Muscle layer of duodenum (tissue), 2 donors: Measurements from ENCODE around the gene PITX3.
A peak's percentile ranks its signal among the peaks of the same experiment; 100 is the strongest.
"Not testable (repeated sequence)": the region's sequence is repeated elsewhere in the genome, so short reads cannot be mapped to it uniquely, and the experiment has no call there.

Experiments used
- H3K27ac ChIP-seq: one replicate; pipeline ENCODE4 v1.7.0; 2013; ENCODE audit warnings: mild to moderate bottlenecking, low read length
- H3K27me3 ChIP-seq: one replicate; pipeline ENCODE4 v1.7.0; 2013; ENCODE audit warnings: low read depth, mild to moderate bottlenecking, control low read depth, low read length
- H3K36me3 ChIP-seq, 2 donors: one replicate each; pipeline ENCODE4 v1.7.0; 2013; ENCODE audit warnings: low read length in 2 of 2, control low read depth in 1 of 2, mild to moderate bottlenecking in 1 of 2; ENCODE audit not compliant: insufficient read depth in 2 of 2, control insufficient read depth in 1 of 2
- H3K4me1 ChIP-seq, 2 donors: one replicate each; pipeline ENCODE4 v1.7.0; 2013; ENCODE audit warnings: low read length in 2 of 2, mild to moderate bottlenecking in 2 of 2, control low read depth in 1 of 2, moderate library complexity in 1 of 2; ENCODE audit not compliant: insufficient read depth in 2 of 2, control insufficient read depth in 1 of 2
- H3K4me3 ChIP-seq, 2 donors: one replicate each; pipeline ENCODE4 v1.7.0; 2013; ENCODE audit warnings: low read length in 2 of 2, low read depth in 1 of 2, mild to moderate bottlenecking in 1 of 2
- H3K9me3 ChIP-seq, 2 donors: one replicate each; pipeline ENCODE4 v1.7.0; 2013; ENCODE audit warnings: low read length in 2 of 2, control low read depth in 1 of 2, mild to moderate bottlenecking in 1 of 2; ENCODE audit not compliant: control insufficient read depth in 1 of 2
- donor health status: healthy.

Gene PITX3

DNA sequence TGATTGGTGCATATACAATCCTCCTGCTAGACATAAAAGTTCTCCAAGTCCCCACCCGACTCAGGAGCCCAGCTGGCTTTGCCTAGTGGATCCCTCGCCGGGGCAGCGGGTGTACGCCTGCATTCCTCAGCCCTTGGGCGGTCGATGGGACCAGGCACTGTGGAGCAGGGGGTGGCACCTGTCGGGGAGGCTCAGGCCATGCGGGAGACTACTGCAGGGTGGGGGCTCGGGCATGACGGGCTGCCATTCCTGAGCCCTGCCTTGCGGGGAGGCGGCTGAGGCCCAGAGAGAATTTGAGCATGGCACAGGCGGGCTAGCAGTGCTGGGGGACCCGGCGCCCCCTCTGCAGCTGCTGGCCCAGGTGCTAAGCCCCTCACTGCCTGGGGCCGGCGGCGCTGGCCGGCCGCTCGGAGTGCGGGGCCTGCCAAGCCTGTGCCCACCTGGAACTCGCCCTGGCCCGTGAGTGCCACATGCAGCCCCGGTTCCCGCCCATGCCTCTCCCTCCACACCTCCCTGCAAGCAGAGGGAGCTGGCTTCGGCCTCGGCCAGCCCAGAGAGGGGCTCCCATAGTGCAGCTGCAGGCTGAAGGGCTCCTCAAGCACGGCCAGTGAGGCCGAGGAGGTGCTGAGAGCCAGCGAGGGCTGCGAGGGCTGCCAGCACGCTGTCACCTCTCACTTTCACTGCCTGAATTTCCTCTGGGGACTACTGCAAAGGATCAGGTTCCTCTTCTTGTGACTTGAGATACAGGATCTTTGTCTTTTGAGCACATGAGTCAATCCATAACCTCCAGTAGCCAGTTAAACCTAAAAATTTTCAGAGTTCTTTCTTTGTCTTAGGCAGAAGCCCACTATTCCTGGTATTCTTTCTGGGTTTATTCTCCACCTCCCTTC, 40.3 kb downstream of the PITX3 start:
- Histone ChIP-seq H3K36me3 (no peaks in the 10 kb centered on the region), H3K27ac (no peak overlapping the region), H3K27me3 (no peaks in the 10 kb centered on the region), H3K9me3 (peaks cover 7 to 8% of the 10 kb centered on the region in 2 donors), H3K4me3 (no peak overlapping the region), H3K4me1 (no peaks in the 10 kb centered on the region)

DNA sequence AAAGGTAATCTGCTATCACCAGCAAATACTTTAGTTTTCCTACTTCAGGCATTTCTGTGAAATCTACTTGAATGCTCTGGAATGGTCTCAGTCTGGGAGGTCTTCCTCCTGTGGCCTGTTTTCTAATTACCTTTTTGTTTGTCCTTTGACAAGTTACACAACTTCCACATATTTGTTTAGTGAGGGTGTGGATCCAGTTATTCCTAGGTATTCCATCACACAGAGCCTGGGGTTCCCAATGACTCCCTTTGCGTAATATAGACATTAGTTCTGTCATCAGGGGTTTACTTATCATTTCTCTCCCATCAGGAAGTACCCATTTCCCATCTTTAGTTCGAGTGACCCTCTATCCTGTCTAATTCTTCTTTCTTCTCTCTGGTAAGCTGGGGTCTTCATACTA, 43.3 kb downstream of the PITX3 start:
- no peak overlapping the region for H3K27ac ChIP-seq
- H3K27me3 ChIP-seq, result no peaks in the 10 kb centered on the region
- H3K9me3 ChIP-seq, result no peaks in the 10 kb centered on the region
- H3K4me3 ChIP-seq, result no peak overlapping the region
- no peaks in the 10 kb centered on the region for H3K4me1 ChIP-seq
- no peaks in the 10 kb centered on the region for H3K36me3 ChIP-seq

DNA sequence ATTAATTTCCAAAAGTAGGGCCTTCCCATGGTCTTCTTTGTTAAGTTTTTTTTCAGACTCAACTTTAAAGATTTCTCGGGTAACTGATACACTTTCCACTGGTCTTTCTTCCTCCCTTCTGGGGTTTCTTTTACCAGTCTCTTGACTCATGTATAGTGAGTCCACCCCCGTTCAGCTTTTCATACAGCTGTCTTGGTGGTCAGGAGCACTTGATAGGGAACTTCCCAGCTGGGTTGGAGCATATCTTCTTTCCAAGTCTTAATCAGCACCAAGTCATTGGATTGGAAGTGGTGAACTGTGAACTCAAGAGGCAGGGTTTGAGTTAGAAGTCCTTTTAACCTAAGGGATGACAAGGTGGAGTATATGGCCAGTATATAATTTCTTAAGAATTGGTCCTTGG, 44.4 kb downstream of the PITX3 start:
- Histone ChIP-seq H3K27ac (no peak overlapping the region), H3K36me3 (no peaks in the 10 kb centered on the region), H3K27me3 (no peaks in the 10 kb centered on the region), H3K4me1 (no peaks in the 10 kb centered on the region), H3K9me3 (no peaks in the 10 kb centered on the region), H3K4me3 (no peak overlapping the region)

DNA sequence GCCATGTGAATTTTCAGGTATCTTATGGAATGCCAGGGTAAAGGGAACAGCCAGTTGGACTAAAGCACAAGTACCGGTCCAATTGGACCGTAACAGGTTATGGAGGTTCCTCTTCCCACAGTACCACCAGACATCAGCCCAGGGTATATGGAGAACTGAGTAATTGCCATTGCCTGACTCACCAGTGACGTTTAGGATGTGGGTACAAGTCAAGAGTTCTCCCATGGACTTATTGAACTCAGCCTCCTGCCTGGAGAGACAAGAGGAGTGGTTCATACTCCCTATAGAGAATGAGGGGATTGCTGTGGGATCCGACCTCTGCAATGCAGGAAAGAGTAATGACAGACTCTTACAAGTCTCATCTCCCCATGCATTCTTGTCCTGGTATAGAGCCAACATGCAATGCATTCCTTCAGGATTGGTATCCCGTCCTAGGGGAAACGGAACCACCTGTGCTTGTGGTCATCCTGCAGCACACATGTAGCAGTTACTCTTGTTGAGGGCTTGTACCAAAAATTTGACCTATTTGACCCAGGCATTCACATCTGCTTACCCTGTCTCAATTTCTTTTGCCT, 45.9 kb downstream of the PITX3 start:
- H3K36me3 ChIP-seq, result no peaks in the 10 kb centered on the region
- H3K27ac ChIP-seq, result no peak overlapping the region
- no peaks in the 10 kb centered on the region for H3K4me1 ChIP-seq
- H3K27me3 ChIP-seq, result no peaks in the 10 kb centered on the region
- H3K4me3 ChIP-seq, result no peak overlapping the region
- H3K9me3 ChIP-seq, result no peaks in the 10 kb centered on the region

DNA sequence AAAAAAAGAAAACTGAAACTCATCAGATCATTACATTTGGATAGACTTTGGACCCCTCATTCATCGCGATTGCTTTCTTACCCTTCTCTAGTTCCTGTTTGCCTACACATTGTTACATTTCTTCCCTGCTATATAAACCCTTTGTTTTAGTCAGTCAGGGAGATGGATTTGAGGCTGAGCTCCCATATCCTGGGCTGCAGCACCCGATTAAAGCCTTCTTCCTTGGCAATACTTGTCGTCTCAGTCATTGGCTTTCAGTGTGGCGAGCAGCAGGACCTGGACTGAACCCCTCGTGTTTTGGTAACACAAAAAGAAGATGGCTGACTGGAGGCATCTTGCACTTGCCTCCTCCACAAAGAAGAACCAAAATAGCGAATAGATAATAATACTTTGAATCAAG, 49.4 kb downstream of the PITX3 start:
- Histone ChIP-seq H3K4me3 (no peak overlapping the region), H3K27ac (no peak overlapping the region), H3K27me3 (no peaks in the 10 kb centered on the region), H3K9me3 (no peaks in the 10 kb centered on the region), H3K36me3 (no peaks in the 10 kb centered on the region), H3K4me1 (peaks cover 0 to 4% of the 10 kb centered on the region in 2 donors)

DNA sequence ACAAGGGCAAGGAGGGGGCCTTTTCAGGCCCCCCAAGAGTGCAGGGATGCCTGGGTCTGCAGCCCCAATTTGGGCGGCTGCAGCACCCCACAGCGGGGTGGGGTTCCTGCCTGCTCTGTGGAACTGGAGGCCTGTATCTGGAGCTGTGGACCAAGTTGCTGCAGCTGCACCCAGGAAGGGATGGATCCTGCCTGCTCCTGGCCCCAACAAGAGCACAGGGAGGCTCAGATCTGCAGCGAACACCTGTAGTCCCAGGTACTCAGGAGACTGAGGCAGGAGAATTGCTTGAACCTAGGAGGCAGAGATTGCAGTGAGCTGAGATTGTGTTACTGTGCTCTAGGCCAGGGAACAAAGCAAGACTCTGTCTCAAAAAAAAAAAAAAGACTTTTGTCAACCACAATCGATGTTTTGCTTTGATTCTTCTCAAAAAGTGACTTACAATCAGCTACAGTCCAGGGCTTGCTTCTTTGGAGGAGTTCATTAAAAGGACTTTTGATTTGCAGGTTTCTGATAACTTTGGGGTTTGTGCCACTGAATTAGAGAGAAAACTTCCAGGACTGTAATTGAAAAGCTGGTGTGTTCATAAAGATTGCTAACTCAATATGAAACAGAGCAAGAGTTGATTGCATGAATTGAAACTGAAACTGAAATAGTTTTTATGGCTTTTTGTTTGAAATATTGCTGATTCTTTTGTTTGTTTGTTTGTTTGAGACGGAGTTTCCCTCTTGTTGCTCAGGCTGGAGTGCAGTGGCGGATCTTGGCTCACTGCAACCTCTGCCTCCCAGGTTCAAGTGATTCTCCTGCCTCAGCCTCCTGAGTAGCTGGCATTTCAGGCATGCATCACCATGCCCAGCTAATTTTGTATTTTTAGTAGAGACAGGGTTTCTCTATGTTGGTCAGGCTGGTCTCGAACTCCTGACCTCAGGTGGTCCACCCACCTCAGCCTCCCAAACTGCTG, 52.1 kb downstream of the PITX3 start:
- H3K27ac ChIP-seq, H3K4me1 ChIP-seq, H3K9me3 ChIP-seq, H3K36me3 ChIP-seq, H3K27me3 ChIP-seq: not testable (repeated sequence)
- H3K4me3 ChIP-seq, result peak overlapping the region in 1 of 2 donors; percentile 26

DNA sequence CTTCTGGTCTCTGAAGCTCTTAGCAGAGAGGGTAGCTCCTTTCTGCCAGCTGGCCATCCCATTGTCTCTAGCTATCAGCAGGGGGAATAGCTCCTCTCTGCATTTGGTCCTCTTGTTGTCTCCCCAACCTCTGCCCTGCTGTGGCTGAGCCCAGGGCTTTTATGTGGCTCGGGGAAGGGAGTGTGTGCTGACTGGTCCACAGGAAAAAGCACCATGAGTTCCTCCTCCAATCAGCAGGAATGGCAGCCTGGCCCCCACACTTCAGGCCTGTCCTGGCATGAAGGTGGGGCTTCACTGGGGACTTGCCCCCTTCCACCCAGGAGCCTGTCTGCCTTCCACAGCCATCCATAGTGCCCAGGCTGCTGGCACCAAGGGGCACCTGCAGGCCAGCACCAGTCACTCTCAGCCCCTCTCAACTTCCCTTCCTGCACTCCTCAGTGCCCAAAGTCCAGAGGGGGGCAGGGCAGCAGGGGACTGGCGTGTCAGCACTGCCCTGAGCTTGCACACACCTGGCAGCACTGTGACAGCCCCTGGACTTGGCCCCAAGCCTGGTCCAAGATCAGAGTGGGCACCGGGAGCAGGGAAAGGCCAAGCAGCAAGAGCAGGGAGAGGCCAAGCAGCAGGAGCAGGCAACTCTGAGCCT, 52.9 kb downstream of the PITX3 start:
- Histone ChIP-seq H3K9me3 (no peaks in the 10 kb centered on the region), H3K27ac (no peak overlapping the region), H3K36me3 (no peaks in the 10 kb centered on the region), H3K4me1 (peaks cover 0 to 4% of the 10 kb centered on the region in 2 donors), H3K27me3 (no peaks in the 10 kb centered on the region), H3K4me3 (no peak overlapping the region)

DNA sequence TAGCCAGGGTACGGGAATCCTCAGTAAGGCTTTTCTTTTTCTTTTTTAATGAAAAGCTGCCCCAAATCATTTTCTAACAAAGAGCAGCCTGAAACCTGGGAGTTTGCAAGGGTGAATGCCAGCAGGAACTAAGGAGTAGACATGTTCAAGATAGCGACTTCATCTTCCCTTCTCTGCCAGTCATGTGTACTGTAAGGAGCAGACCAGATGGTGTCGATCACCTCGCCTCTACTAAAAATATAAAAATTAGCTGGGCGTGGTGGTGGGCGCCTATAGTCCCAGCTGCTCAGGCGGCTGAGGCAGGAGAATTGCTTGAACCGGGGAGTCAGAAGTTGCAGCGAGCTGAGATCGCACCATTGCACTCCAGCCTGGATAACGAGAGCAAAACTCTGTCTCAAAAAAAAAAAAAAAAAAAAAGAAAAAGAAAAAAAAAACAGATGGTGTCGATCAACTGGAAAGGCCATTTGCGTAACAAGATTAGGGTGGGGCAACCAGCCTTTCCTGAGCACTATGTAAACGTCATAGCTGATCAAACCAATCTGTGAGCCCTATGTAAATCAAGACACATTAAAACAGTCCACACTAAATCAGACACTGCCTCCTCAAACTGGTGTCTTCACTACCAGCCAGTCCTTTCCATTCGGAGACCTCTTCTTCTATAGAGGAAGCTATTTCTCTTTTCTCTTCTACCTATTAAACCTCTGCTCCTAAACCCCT, 55.3 kb downstream of the PITX3 start:
- H3K36me3 ChIP-seq, result no peaks in the 10 kb centered on the region
- H3K9me3 ChIP-seq, result no peaks in the 10 kb centered on the region
- H3K4me3 ChIP-seq, result no peak overlapping the region
- H3K4me1 ChIP-seq, result peaks cover 0 to 4% of the 10 kb centered on the region in 2 donors
- H3K27ac ChIP-seq, result no peak overlapping the region
- H3K27me3 ChIP-seq, result no peaks in the 10 kb centered on the region

DNA sequence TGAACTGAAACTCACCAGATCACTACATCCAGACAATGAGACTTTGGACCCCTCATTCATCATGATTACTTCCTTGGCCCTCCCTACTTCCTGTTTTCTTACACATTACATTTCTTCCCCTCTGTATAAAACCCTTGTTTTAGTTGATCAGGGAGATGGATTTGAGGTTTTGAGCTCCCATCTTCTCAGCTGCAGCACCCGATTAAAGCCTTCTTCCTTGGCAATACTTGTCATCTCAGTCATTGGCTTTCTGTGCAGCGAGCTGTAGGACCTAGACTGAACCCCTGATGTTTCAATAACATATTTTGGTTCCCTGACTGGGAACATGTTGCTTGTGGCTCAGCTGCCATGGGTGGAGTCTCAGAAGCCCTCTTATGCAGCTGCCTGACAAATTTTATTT, 56.0 kb downstream of the PITX3 start:
- H3K4me1 ChIP-seq, result peaks cover 0 to 4% of the 10 kb centered on the region in 2 donors
- H3K4me3 ChIP-seq, result no peak overlapping the region
- H3K36me3 ChIP-seq, result no peaks in the 10 kb centered on the region
- H3K27me3 ChIP-seq, result no peaks in the 10 kb centered on the region
- H3K27ac ChIP-seq, result no peak overlapping the region
- H3K9me3 ChIP-seq, result no peaks in the 10 kb centered on the region

DNA sequence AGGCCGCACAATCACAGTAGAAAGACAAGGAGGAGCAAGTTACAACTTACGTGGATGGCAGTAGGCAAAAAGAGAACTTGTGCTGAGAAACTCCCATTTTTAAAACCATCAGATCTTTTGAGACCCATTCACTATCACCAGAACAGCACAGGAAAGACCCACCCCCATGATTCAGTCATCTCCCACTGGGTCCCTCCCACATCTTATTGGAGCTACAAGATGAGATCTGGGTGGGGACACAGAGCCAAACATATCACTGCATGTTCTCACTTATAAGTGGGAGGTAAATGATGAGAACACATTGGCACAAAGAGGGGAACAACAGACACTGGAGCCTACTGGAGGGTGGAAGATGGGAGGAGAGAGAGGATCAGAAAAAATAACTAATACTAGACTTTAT, 56.7 kb downstream of the PITX3 start:
- Histone ChIP-seq H3K27me3 (no peaks in the 10 kb centered on the region), H3K27ac (no peak overlapping the region), H3K36me3 (no peaks in the 10 kb centered on the region)

More for the DNA sequence above, 56.7 kb downstream of the PITX3 start:
- H3K4me3 ChIP-seq, result no peak overlapping the region
- H3K9me3 ChIP-seq, result no peaks in the 10 kb centered on the region
- peaks cover 0 to 4% of the 10 kb centered on the region in 2 donors for H3K4me1 ChIP-seq
